Epithelial cell of proximal tubule (primary cell): ENCODE results near the gene MRC1. TPM values are rescaled to one million over a fixed set of nuclear protein-coding genes. Genes with fewer than 3 reads are reported as not detected.

ENCODE experiments used
- DNase-seq: peaks from one replicate; pipeline ENCODE4 v3.0.0-alpha.2; 2011; ENCODE audit warnings: low read depth
- H3K4me3 ChIP-seq: 2 replicates; pipeline ENCODE4 v1.5.1; 2011; ENCODE audit warnings: low read depth, mild to moderate bottlenecking, low read length
- CTCF ChIP-seq: conservative IDR thresholded peaks from 2 replicates; pipeline ENCODE4 v1.5.1; 2012; ENCODE audit warnings: low read depth, mild to moderate bottlenecking, low read length
- total RNA-seq: library from RNA; depleted of rRNA; stranded (reverse); fragments of >200 nt; gene quantifications from 2 replicates; pipeline ENCODE4 v1.2.3, GENCODE V29; 2015

MRC1 gene
- total RNA-seq, 1 donor from 2014 or later: not detected

GRCh38 chr10:17851611-17852010 is 42.5 kb downstream of the MRC1 start:
- H3K4me3 ChIP-seq: no peak overlapping the region
- no peak for TF ChIP-seq CTCF
- DNase-seq: no peak

- DNase-seq: no peak
- no peak overlapping the region for H3K4me3 ChIP-seq
- TF ChIP-seq CTCF: no peak
Observed at GRCh38 chr10:17854044-17854652, 45.0 kb downstream of the MRC1 start.

- no peak for TF ChIP-seq CTCF
- no peak overlapping the region for H3K4me3 ChIP-seq
- DNase-seq: no peak
Observed at GRCh38 chr10:17857040-17857439, 47.9 kb downstream of the MRC1 start.

- DNase-seq: no peak
- TF ChIP-seq CTCF: no peak
- no peak overlapping the region for H3K4me3 ChIP-seq
Observed at GRCh38 chr10:17859492-17860156, 50.5 kb downstream of the MRC1 start.

- DNase-seq: no peak
- H3K4me3 ChIP-seq: no peak overlapping the region
- no peak for TF ChIP-seq CTCF
Observed at GRCh38 chr10:17861760-17862159, 52.6 kb downstream of the MRC1 start.

GRCh38 chr10:17865351-17865750 is 56.2 kb downstream of the MRC1 start:
- no peak overlapping the region for H3K4me3 ChIP-seq
- DNase-seq: no peak
- no peak for TF ChIP-seq CTCF

- DNase-seq: no peak
- H3K4me3 ChIP-seq: no peak overlapping the region
- TF ChIP-seq CTCF: no peak
Observed at GRCh38 chr10:17866346-17866745, 57.2 kb downstream of the MRC1 start.
